Suprapubic skin (tissue), 4 donors: ENCODE results near the gene MYO5B. TPM values are rescaled to one million over a fixed set of nuclear protein-coding genes. Genes with fewer than 3 reads are reported as not detected.

ENCODE experiments used
- DNase-seq, 2 donors: peaks; one replicate each; pipeline ENCODE4 v3.0.0-alpha.2; 2019; ENCODE audit warnings: low spot score in 2 of 2
- H3K27ac ChIP-seq: fragments of 200-600 bp; sonication (generic); one replicate; pipeline ENCODE4 v1.5.1; 2019
- H3K27me3 ChIP-seq: fragments of 200-600 bp; sonication (generic); one replicate; pipeline ENCODE4 v1.5.1; 2019
- H3K36me3 ChIP-seq: fragments of 200-600 bp; sonication (generic); one replicate; pipeline ENCODE4 v1.5.1; 2019
- H3K4me1 ChIP-seq: fragments of 200-600 bp; sonication (generic); one replicate; pipeline ENCODE4 v1.5.1; 2019
- H3K4me3 ChIP-seq: fragments of 200-600 bp; sonication (generic); one replicate; pipeline ENCODE4 v1.5.1; 2019; ENCODE audit warnings: mild to moderate bottlenecking
- H3K9me3 ChIP-seq: fragments of 200-600 bp; sonication (generic); one replicate; pipeline ENCODE4 v1.5.1; 2019
- CTCF ChIP-seq, 2 donors: fragments of 200-600 bp in 1 of 2; fragments of 450-650 bp in 1 of 2; sonication (generic) in 1 of 2; IDR thresholded peaks; one replicate each; pipeline ENCODE4 v1.5.1; 2016 to 2019; ENCODE audit warnings: antibody characterized with exemption in 2 of 2, mild to moderate bottlenecking in 1 of 2, moderate library complexity in 1 of 2
- EP300 ChIP-seq: sonication (generic); formaldehyde crosslinking; IDR thresholded peaks from one replicate; pipeline ENCODE4 v1.6.1; 2017; ENCODE audit warnings: antibody characterized with exemption
- POLR2A ChIP-seq, 2 donors: fragments of 450-650 bp; IDR thresholded peaks; one replicate each; pipeline ENCODE4 v1.6.1; 2017; ENCODE audit warnings: antibody characterized with exemption in 2 of 2, mild to moderate bottlenecking in 2 of 2, moderate library complexity in 2 of 2
- POLR2AphosphoS5 ChIP-seq, 3 donors: sonication (generic); formaldehyde crosslinking; IDR thresholded peaks; one replicate each; pipeline ENCODE4 v1.6.1; 2017; ENCODE audit warnings: antibody characterized with exemption in 3 of 3
- WGBS: methylation state at CpG from one replicate; pipeline ENCODE4 v1.1.5; 2018; 5-methylcytosine and 5-hydroxymethylcytosine counted together
- total RNA-seq, 4 donors: library from RNA; depleted of rRNA; stranded (reverse); fragments of >200 nt; gene quantifications; one replicate each; pipeline ENCODE4 v1.1.0, GENCODE V29; 2016

Gene MYO5B
- total RNA-seq, 4 donors from 2014 or later, result 30.3 to 44.4 (median 40.7) TPM

- Histone ChIP-seq H3K4me3 (peak overlapping the region; percentile 71), H3K9me3 (no peaks in the 10 kb centered on the region), H3K36me3 (no peaks in the 10 kb centered on the region), H3K27ac (peak overlapping the region; percentile 79), H3K4me1 (peaks cover 25% of the 10 kb centered on the region), H3K27me3 (peaks cover 63% of the 10 kb centered on the region)
- peak in 1 of 2 donors; percentile 65 for DNase-seq
- 2% methylated on average over 29 of the region's 68 CpGs for WGBS
- TF ChIP-seq POLR2A (IDR thresholded peaks at IDR 0.05) (no peak), CTCF (IDR thresholded peaks at IDR 0.05) (no peak), POLR2AphosphoS5 (IDR thresholded peaks at IDR 0.05) (no peak)
These were observed 934 bp downstream of the MYO5B start for GRCh38 chr18:50193796-50194630.

- Histone ChIP-seq H3K4me3 (peak overlapping the region; percentile 71), H3K36me3 (no peaks in the 10 kb centered on the region), H3K9me3 (no peaks in the 10 kb centered on the region), H3K27me3 (peaks cover 55% of the 10 kb centered on the region), H3K4me1 (peaks cover 25% of the 10 kb centered on the region), H3K27ac (peak overlapping the region; percentile 79)
- no peak for DNase-seq
- TF ChIP-seq POLR2AphosphoS5 (IDR thresholded peaks at IDR 0.05) (no peak), POLR2A (IDR thresholded peaks at IDR 0.05) (no peak), CTCF (IDR thresholded peaks at IDR 0.05) (no peak), EP300 (no peak)
- WGBS, result 5% methylated on average over 13 of the region's 31 CpGs
These were observed 1.8 kb downstream of the MYO5B start for GRCh38 chr18:50192995-50193795.

- Histone ChIP-seq H3K36me3 (no peaks in the 10 kb centered on the region), H3K4me3 (no peak overlapping the region), H3K27me3 (peaks cover 32% of the 10 kb centered on the region), H3K4me1 (peaks cover 25% of the 10 kb centered on the region), H3K9me3 (no peaks in the 10 kb centered on the region), H3K27ac (no peak overlapping the region)
- TF ChIP-seq EP300, result no peak
- TF ChIP-seq POLR2AphosphoS5 (IDR thresholded peaks at IDR 0.05), result no peak
- TF ChIP-seq POLR2A (IDR thresholded peaks at IDR 0.05), result no peak
- no peak for TF ChIP-seq CTCF (IDR thresholded peaks at IDR 0.05)
- no peak for DNase-seq
- 43% methylated on average over 1 of the region's 1 CpG for WGBS
These were observed 4.0 kb downstream of the MYO5B start for GRCh38 chr18:50190926-50191325.

- 75% methylated on average over 1 of the region's 1 CpG for WGBS
These were observed 4.7 kb downstream of the MYO5B start for GRCh38 chr18:50190236-50190635.

More at GRCh38 chr18:50190236-50190635, 4.7 kb downstream of the MYO5B start:
- H3K4me1 ChIP-seq, result peaks cover 22% of the 10 kb centered on the region
- no peak overlapping the region for H3K4me3 ChIP-seq
- no peak for TF ChIP-seq EP300
- no peak for TF ChIP-seq POLR2A (IDR thresholded peaks at IDR 0.05)
- TF ChIP-seq POLR2AphosphoS5 (IDR thresholded peaks at IDR 0.05), result no peak
- TF ChIP-seq CTCF (IDR thresholded peaks at IDR 0.05), result no peak
- no peak for DNase-seq
- peaks cover 25% of the 10 kb centered on the region for H3K27me3 ChIP-seq
- H3K36me3 ChIP-seq, result no peaks in the 10 kb centered on the region
- no peak overlapping the region for H3K27ac ChIP-seq
- no peaks in the 10 kb centered on the region for H3K9me3 ChIP-seq
